ENCODE data around the gene EML1. TPM values are rescaled to one million over a fixed set of nuclear protein-coding genes. Genes with fewer than 3 reads are reported as not detected.

Gene EML1
- total and polyA plus RNA-seq, 10 donors = 1.8 to 15.5 (median 6.0) TPM

DNA sequence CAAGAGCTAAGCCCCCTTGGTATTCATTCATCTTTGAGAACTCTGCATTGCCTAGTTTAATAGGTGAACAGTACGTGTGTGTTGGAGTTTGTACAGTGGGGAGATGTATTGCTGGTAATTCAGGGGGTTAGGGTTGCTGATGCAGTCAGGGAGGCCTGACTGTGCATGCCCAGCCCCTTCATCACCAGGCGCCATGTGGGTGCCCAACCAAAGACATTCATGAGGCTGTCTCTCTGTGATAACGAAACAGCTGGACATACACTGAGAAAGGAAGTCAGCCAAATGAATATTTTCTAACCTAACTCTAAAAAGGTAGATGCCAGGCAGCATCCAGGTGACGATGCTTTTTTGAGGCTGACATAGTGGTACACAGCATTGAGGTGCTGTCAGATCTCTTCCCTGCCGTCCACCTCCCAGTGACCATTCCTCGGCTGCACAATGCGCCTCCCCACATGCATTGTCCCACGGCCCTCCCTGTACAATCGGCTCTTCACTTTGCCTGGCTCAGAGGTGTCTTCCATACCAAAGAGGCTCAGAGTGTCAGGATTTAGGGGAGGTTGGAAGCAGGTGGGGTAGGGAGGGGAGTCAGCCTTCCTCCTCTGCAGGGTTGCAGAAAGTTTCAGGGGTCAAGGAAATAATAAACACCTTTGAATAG lies 19.0 kb downstream of the EML1 start:
- peaks cover 0 to 21% (median 0%) of the 10 kb centered on the region in 7 donors for H3K27me3 ChIP-seq (replicated peaks in 1 of 7)
- no peak for DNase-seq
- H3K9me3 ChIP-seq = no peaks in the 10 kb centered on the region
- TF ChIP-seq CTCF (IDR thresholded peaks at IDR 0.05 in 8 of 11, conservative IDR thresholded peaks at IDR 0.05 in 3 of 11) (no peak), POLR2AphosphoS5 (IDR thresholded peaks at IDR 0.05) (no peak), POLR2A (IDR thresholded peaks at IDR 0.05) (no peak)
- H3K36me3 ChIP-seq = no peaks in the 10 kb centered on the region
- no peak overlapping the region for H3K4me3 ChIP-seq
- no peak overlapping the region for H3K27ac ChIP-seq
- intact Hi-C loops (cut with DNase I; ENCODE audit: low total_unique reads) = no loop called here
- WGBS, 5 donors = 87 to 90% (median 88%) methylated on average over 9 of the region's 9 CpGs
- H3K4me1 ChIP-seq = peaks cover 0 to 4% (median 0%) of the 10 kb centered on the region in 6 donors

DNA sequence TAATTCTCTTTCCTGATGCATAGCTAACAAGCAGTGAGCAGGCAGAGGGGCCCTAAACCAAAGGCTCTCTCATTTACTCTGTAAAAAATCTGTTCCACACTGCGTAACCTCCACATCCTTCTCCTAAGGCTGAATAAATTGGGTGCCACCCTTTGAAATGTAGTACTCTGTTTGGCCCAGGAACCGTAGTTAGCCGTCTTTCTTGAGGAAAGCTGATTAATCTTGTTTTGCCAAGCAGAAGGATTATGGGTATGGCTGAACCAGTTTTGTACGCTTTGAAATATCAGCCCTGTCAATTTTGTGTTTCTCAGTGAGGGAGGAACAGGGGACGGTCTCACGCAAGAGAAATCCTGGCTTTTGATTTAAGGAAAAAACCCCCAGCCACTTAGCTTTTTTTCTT lies 19.7 kb downstream of the EML1 start:
- no peak for DNase-seq
- Histone ChIP-seq H3K27ac (no peak overlapping the region), H3K4me3 (no peak overlapping the region), H3K4me1 (peaks cover 0 to 4% (median 0%) of the 10 kb centered on the region in 6 donors), H3K36me3 (no peaks in the 10 kb centered on the region), H3K9me3 (no peaks in the 10 kb centered on the region), H3K27me3 (replicated peaks in 1 of 7) (peaks cover 0 to 21% (median 0%) of the 10 kb centered on the region in 7 donors)
- no peak for TF ChIP-seq POLR2AphosphoS5 (IDR thresholded peaks at IDR 0.05)
- TF ChIP-seq POLR2A (IDR thresholded peaks at IDR 0.05) = no peak
- no peak for TF ChIP-seq CTCF (IDR thresholded peaks at IDR 0.05 in 8 of 11, conservative IDR thresholded peaks at IDR 0.05 in 3 of 11)
- intact Hi-C loops (cut with DNase I; ENCODE audit: low total_unique reads) = no loop called here
- 84 to 94% (median 93%) methylated on average over 6 of the region's 6 CpGs for WGBS, 5 donors

DNA sequence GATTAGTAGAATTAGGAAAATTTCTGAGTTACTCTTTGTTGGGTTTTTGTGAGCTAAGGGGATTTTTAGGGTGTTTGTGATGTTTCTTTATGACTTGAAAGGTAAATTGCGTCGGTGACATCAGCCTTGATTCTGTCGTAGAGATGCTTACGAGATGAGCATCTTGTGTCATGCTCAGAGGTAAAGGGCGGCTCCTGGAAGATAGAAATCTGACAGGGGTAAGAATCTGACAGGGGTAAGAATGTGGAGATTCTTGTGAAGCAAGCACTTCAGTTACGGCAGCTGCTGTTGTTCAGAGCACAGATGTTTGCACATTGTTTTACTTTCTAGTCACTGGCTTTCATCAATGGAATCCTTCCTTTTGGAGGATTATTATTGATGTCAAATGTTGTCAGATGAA lies 22.5 kb downstream of the EML1 start:
- DNase-seq = no peak
- TF ChIP-seq POLR2AphosphoS5 (IDR thresholded peaks at IDR 0.05) (no peak), CTCF (IDR thresholded peaks at IDR 0.05 in 8 of 11, conservative IDR thresholded peaks at IDR 0.05 in 3 of 11) (no peak), POLR2A (IDR thresholded peaks at IDR 0.05) (no peak)
- intact Hi-C loops (cut with DNase I; ENCODE audit: low total_unique reads) = no loop called here
- Histone ChIP-seq H3K4me3 (no peak overlapping the region), H3K9me3 (no peaks in the 10 kb centered on the region), H3K36me3 (no peaks in the 10 kb centered on the region), H3K27me3 (replicated peaks in 1 of 7) (peaks cover 0 to 32% (median 0%) of the 10 kb centered on the region in 7 donors), H3K4me1 (no peaks in the 10 kb centered on the region), H3K27ac (no peak overlapping the region)
- 54 to 89% (median 73%) methylated on average over 6 of the region's 6 CpGs for WGBS, 5 donors

DNA sequence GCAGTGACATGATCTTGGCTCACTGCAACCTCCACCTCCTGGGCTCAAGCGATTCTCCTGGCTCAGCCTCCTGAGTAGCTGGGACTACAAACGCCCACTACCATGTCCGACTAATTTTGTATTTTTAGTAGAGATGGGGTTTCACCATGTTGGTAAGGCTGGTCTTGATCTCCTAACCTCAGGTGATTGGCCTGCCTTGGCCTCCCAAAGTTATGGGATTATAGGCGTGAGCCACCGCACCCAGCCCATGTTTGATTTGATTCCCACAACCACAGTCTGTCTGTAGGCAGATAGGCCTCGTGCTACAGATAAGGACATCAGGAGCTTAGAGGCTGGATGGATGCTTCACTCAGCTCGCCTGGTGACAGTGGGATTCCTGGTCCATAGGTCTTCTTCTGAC lies 23.0 kb downstream of the EML1 start:
- intact Hi-C loops (cut with DNase I; ENCODE audit: low total_unique reads) = no loop called here
- Histone ChIP-seq H3K27ac (no peak overlapping the region), H3K4me3 (no peak overlapping the region), H3K36me3 (no peaks in the 10 kb centered on the region), H3K9me3 (no peaks in the 10 kb centered on the region), H3K4me1 (no peaks in the 10 kb centered on the region), H3K27me3 (replicated peaks in 1 of 7) (peaks cover 0 to 37% (median 0%) of the 10 kb centered on the region in 7 donors)
- WGBS, 5 donors = 70 to 93% (median 83%) methylated on average over 7 of the region's 7 CpGs
- DNase-seq = no peak
- TF ChIP-seq POLR2A (IDR thresholded peaks at IDR 0.05) = no peak
- TF ChIP-seq POLR2AphosphoS5 (IDR thresholded peaks at IDR 0.05) = no peak
- no peak for TF ChIP-seq CTCF (IDR thresholded peaks at IDR 0.05 in 8 of 11, conservative IDR thresholded peaks at IDR 0.05 in 3 of 11)

All from spleen (tissue), 11 donors.